HUDEP-2 (cell line): ENCODE measurements around the gene ADK.
A peak's percentile ranks its signal among the peaks of the same experiment; 100 is the strongest.

Source experiments
- DNase-seq, 76 experiments: peaks; one replicate each; lab custom pipeline; 2025; ENCODE audit not compliant: unreplicated experiment in 76 of 76; lab: John Stamatoyannopoulos, UW

Gene ADK

DNA sequence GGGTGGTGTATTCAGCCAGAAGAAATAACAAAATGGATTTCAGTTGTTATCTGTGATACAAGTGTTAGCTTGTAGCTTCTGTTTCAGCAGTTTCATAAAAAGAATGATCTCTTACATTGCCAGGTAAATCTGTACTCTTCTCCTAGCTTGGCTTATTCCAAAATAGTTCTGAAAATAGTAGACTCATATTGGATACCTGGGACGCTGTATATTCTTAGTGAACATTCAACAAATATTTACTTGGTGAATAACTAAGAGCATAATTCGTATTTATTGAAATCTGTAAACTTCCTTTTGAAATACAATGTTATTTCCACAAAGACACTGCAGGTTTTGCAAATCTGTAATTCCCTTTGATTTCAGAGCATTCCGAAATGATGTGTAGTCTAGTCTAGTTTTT lies 249.2 kb downstream of the ADK start:
- DNase-seq, result no peak

DNA sequence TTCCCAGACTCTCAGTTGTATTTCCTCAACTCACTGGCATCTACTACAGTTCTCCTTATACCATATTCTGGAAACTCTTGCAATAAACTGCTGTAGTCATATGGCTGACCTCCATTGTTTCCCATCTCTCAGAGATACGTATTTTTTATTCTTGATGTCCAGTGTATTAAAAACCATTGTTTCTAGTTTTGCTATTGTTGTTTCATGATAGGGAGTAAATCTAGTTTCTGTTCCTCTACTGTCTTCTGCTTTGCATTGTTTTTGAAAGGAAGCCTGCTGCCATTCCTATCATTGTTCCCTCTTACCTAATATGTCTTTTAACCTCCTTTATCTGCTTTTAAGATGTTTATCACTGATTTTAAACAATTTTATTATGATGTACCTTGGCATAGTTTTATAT lies 255.0 kb downstream of the ADK start:
- no peak for DNase-seq

DNA sequence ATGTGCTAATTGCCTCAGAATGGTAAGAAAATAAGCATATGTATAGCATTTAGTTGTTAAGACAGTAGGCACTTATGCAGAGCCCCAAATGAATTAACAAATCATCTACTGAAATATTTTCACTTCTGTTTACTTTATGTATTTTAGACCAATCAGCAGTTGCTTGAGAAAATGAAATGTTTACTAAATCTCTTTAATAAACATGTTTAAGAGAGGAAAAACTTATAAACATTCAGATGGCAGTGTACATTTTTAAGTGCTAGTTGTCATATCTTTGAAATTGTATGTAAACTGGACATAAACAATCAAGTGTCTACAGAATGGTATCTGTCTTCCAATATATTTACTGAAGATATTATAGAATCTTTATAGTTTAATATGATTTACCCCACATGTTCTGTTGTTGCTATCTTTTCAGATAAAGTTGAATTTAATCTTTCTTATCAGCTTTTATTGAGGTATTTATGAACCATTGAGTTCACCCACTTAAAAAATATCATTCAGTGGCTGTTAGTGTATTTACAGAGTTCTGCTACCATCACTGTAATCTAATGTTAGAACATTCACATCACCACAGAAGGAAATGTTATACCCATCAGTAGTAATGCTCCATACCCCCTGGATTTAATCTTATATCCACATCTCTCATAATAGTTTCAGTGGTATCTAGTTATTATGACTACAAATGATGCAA lies 264.3 kb downstream of the ADK start:
- no peak for DNase-seq

DNA sequence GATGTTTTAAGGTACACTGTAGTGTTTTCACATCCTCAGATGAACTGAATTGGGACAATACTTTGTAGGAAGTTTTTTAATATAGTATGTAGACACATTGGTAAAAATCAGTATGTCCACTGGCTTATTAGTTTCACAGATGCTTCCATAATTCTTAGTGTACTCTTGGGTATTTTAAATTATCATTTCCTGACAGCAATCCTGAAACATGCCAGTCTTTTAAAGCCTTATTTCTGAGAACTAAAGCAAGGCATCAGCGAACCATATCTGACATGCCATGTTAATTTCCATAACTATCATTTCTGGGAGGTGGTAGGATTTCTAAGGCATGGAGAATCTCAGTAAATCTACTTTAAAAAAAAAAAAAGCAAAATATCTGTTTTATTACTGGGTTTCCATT lies 266.4 kb downstream of the ADK start:
- DNase-seq, result no peak

DNA sequence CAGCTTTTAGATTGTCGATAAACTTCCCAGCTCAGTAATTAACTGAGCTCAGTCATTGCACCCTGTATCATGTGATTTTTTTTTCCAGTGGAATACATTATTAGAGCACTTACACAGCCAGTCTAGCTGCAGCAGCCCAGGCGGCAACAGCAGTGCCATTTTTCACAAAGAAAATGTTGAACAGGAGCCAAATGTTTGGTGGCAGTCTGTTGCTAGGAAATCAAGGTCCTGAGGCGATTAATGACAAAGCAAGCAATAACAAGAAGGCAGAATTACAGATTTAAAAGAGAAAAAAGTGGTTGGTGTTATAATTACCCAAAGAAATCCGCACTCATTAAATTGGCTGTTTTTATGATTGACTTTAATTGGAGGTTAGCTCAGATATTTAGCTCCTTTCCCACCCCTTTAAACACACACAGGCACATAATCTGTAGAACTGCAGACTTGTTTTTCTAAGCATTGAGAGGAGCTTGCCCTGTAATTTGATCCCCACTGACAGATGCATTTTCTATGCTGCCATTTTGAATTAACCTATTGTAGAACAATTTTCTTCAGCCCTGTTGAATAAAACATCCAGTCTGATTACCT lies 267.4 kb downstream of the ADK start:
- DNase-seq, result no peak

DNA sequence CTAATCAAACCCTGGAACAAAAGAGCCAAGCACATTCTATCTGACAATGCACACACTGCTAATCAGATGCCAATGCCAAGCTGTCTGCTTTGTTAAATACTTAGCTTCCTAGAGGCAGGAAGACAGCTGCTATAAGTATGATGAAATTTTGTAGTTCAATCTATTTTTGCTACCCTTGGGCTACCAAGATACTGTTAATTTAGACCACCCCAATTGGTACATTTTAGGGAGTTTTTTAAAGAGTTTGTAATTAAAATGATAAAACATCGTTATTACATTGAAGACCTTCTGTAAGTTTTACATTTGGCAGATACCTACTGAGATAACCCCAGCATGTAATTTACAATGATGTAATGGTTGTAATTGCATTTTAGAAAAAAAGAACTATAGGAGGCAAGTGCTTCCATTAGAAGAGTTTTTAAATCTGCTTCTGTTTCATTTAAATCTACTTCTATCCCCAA lies 268.5 kb downstream of the ADK start:
- DNase-seq, result no peak

DNA sequence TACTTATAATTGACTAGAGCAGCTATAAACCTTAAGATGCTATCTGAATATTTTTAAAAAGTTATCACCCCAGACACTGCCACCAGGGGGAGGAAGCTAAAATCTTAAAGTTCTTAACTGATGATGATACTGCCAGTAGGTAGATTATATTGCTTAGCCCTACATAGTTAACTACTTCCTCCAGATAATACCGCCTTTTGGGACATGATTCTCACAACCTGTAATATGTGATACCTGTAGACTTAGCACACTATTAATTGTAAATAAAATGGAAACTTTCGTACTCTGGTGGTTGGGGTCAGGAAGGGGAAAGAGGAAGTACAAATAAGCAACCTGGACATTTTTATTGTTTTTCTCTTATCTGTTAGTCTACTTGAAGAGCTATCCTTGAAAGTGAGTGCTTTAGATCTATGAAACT lies 268.9 kb downstream of the ADK start:
- DNase-seq, result peak in 7 of 76 experiments; percentile 0 to 14 (median 4)

DNA sequence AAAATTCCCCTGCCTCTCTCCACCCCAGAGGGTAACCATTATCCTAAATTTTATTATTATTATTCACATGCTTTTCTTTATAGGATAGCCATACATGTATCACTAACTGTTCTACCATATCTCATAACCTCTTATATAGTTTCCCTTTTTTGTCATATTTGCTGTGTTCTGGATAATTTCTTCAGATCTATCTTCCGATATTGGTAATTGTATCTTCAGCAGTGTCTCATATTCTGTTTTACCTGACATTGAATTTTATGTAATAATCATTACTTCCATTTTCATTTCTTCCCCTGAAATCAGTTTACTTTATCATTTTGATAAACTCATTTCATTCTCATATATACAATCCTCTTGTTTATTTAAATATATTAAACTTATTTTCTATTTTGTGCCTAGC lies 273.5 kb downstream of the ADK start:
- no peak for DNase-seq

DNA sequence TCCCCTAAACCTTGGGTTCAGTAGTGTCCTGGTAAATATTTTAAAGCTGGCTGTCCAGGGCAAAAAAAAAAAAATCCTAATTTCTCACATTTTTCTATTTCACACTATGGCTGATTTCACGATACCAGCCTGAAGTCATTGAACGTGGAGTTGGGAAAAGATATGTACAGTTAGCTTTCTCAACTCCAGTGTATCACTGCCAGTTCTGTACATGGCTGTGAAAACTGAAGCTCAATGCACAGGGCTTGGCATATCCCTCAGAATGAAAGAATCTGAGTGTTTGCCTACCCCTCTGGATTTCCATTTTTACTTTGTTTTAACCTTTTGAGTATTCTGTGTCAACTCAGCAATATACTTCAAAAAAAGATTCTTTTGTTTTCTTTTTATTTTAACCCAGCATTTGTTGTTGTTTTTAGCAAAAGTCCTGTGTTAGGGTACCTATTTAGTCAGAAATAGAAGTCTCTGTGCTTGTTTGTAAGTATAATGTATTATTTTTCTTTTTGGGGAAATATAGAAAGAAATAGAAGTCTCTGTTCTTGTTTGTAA lies 274.5 kb downstream of the ADK start:
- no peak for DNase-seq

DNA sequence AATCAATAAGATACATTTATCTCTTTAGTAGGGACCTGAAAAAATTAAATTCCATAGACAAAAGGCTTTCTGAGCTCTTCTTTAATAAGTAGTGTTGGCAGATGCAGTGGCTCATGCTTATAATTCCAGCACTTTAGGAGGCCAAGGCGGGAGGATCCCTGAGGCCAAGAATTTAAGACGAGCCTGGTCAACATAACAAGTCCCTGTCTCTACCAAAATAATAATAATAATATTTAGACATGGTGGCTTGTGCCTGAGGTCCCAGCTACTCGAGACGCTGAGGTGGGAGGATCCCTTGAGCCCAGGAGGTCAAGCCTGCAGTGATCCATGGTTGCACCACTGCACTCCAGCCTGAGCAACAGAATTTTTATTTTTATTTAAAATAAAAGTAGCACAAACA lies 280.8 kb downstream of the ADK start:
- no peak for DNase-seq

DNA sequence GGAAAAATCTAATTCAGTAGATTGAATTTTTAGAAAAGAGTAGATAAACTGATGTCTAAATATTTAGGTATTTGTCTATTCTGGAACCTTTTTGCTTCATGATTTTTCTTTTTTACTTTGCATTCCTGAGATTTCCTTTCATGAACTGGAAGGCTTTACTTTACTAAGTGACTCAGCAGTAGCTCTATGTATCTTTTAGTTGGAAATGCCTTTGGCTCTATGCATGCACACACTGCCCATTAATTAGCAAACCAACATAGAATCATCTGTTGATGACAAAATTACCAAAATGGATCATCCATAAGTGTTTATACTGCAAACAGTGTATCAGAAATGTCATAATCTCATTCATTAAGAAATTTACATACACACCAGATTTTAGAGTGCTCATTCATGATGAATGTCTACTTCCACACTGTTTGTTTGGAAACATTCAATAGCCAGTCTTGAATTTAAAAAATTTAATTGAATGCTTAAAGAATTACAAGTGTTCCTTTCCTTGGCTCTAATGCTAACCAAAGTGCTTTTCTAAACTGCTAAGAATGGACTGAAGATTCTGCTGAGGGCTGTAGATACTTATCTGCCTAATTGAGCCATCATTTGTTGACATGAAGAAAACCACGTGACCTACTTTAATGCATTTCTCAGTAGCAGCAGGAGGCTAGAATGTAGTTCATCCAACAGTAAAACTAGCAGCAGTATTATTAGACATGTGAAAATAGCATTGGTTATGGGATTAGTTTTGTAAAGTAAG lies 282.0 kb downstream of the ADK start:
- DNase-seq, result no peak

DNA sequence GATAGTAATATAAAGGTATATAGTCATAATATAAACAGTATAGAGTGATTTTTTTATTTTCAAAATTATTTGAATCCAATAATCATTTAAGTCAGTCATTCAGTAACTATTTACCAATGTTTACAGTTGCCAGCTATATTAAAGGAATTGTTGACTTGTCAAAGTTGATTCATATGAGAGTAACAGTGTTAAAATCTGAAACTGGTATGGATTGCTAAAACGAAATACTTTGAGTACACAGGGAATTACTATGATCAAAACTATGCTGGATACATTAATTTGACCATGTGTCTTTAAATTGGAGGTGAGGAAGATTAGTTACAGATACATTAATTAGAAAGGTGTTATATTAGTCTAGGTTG lies 282.6 kb downstream of the ADK start:
- DNase-seq, result no peak

DNA sequence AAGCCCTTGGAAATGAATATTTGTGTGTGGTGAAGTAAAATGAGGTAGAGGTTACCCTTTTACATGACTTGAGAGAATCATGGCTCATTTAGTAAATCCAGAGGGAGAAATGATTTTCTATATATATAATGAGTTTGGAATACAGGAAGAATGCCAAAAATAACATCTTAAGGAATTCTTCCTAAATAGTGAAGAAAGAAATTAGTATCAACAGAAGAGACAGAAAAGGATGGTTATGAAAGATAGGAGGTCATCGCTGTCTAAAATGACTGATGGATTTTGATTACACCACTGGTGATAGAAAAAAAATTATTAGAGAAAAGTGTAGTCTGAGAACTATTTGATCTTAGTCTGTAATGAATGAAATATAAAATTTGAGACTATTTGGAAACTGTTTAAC lies 283.0 kb downstream of the ADK start:
- DNase-seq, result no peak

DNA sequence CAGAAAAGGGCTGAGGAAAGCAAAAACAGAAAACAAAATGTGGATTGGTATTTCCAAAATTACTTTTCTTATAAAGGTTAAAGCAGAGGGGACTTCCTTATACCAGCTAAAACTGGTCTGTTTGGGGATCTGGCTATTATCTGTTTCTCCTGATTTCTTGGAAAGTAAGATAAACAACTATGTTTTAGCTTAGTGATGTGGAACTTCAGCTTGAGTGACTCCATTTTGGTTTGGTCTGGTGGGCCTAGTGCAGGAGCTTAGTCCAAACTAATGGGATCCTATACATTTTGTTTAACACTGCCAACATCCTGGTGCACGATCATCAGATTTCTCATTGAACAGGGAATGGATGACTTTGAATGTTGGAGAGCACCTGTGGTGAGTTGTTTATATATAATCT lies 283.5 kb downstream of the ADK start:
- DNase-seq, result no peak

DNA sequence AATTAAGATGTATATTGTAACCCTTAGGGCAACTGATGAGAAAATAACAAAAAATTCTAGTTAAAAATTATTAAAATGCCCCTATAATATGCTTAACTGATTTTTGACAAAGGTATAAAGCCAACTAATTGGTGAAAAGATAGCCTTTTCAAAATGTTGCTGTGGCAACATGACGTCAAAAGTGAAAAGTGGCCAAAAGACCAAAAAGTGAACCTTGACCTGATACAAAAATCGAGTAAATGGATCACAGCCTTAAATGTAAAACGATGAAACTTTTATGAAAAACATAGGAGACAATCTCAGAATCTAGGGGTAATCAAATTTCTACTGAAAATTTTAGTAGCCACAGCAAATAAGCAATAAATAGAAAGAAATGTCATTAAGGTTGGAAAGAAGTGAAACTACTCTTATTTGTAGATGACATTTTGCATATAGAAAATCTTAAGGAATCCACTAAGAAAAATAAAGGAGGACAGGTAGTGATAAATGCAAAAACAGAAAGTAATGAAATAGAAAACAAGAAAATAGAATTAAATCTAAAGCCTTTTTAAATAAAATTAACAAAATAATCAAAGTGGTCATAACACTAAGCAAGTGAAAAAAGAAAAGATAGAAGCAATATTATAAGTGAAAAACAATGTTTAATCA lies 285.6 kb downstream of the ADK start:
- DNase-seq, result no peak

DNA sequence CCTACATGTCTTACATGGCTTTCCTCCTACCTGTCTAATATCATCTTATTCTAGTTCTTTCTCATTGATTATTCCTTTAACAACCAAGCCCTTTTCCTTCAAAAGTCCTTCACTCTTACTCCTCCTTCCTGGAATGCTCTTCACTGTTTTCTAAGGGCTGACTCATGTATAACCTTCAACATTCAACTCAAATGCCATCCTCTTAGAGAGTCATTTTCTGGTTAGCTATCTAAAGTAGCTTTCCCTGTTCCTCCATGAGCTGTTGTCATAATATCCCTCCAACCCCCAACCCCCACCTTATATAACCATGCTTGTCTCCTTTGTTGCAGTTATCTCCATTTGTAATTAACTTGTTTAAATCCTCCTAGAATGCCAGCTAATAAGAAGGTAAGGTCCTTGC lies 286.8 kb downstream of the ADK start:
- no peak for DNase-seq

DNA sequence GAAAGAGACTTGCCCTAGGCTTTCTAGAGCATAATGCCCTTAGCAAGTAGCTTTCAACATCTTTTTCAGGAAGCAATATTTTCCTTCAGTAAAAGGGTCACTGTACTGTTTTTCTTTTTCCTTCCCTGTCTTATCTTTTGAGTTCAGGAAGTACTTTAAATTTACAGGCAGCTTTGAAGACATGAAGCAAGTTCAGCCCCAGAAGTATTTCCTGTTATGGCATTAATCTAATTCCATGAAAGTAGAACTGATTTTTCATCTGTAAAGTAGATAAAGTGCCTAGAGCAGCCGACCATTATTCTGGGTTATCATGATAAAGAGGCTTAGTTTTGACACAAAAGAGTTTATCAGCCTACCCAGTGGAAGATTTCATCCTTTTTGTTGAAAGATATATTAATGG lies 288.2 kb downstream of the ADK start:
- no peak for DNase-seq

DNA sequence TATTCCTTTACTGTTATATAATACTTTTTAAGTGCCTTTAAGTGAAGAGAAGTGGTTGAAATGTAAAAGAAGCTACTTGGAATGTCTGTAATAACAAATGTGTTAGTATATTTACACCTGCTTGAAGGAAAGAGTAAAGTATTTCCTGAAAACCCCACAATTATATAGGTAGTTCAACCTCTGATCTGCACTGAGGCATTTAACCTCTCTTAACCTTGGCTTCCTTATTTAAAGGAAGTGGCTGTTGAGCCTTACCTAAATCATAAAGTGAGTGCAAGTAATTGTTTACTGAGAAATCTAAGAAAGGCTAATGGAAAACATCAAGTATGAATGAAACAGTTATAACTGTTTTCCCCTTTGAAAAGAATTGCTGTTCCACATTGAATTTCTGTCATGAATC lies 294.5 kb downstream of the ADK start:
- no peak for DNase-seq

DNA sequence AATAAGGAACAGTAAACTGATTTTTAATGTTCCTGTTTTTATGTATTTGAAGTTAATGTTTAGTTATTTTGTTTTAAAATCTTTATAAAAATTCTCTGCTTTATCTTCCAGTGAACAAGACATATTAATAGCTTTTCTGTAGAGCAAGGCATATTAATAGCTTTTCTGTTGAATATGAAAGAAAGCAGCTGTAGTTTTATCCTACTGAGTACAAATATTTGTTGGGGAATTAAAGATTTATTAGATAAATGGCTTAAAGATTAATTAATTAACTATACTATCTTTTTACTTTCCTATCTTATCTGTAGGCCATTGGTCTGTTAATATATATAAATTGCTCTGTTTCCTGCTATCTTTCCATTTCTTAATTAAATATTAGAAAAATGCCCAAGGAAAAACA lies 299.6 kb downstream of the ADK start:
- DNase-seq, result no peak

DNA sequence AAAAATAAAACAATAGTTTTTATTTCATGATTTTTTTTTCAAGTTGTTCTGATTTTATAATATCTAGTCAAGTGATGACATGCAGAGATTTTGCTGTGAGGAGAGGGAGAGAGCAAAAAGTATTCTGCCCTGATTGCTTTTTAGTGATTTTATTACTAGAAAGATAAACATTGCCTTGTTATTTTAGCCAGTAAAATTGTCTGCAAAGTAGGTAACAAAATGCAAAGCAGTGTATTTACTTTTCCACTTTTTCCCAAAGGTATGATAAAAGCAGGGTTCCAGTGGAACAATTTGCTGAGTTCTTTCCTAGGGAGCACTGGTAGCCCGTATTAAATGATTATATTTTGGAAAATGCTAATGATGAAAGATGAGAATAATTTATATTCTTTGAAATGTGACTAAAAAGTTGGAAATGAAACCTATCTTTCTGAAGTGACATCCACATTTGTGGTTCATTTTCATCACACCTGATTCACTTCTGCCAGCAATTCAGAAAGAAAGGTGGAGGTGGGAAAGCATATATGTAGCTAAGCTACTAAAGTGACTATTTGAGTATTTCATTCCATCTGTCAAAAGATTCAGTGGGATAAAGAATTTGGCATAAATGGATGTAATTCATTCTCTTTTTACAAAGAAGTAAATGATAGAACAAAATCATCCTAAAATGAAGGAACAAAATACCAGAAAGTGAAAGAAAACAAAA lies 300.3 kb downstream of the ADK start:
- DNase-seq, result no peak

DNA sequence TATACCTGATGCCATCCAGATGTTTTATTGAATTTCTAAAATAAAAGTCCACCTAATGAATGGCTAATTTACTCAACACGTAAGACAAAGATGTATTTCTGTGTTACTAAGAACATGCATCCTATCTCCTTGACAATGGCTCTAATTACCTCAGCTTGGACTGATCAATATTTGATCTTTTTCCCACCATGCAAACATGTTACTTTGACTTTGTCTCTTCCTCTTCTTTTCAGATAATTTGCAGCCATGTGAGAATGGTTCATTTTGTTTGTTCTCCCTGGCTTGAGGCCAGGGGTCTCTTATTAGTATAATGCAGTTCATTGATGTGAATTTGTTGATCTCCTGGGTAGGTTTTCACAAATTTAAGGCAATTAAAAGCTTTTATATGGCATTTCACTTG lies 302.1 kb downstream of the ADK start:
- no peak for DNase-seq
